K562 (cell line): ENCODE data around the gene MEF2D. TPM values are rescaled to one million over a fixed set of nuclear protein-coding genes. Genes with fewer than 3 reads are reported as not detected.

ENCODE experiments used
- ATAC-seq: fragments of 200-7000 bp; cut with Tn5 transposase; 3 replicates; pipeline ENCODE4 v1.9.1; 2020; ENCODE audit warnings: moderate library complexity
- BruUV-seq: library from RNA; stranded (reverse); fragments of 400-500 nt; replicated peaks from 2 replicates; lab custom pipeline; 2021; lab: Mats Ljungman, UMichigan
- CTCF ChIA-PET: fragments of 300-600 bp; formaldehyde crosslinking; extraction: SDS; loops from one replicate; lab custom pipeline; 2021; ENCODE audit warnings: low intra/inter-chr PET ratio; lab: Yijun Ruan, JAX
- POLR2A ChIA-PET: fragments of 300-600, 350-650 bp; sonication (Branson Sonifier 250); formaldehyde crosslinking; extraction: SDS; loops from one replicate; lab custom pipeline; 2021; ENCODE audit warnings: antibody characterized with exemption, inconsistent platforms; lab: Yijun Ruan, JAX
- DNase-seq, 4 experiments: peaks; one replicate each; pipeline versions ENCODE4 v3.0.0 to v3.0.0-alpha.2; 2011 to 2018; ENCODE audit warnings: low spot score in 3 of 4, mixed read lengths in 3 of 4; ENCODE audit errors: extremely low read depth in 1 of 4
- FAIRE-seq: peaks from 2 replicates; lab custom pipeline; 2011; peaks lifted over from hg19 to GRCh38; lab: Jason Lieb, UNC
- H2AFZ ChIP-seq: 2 replicates; pipeline ENCODE4 v1.6.0; 2011; ENCODE audit warnings: low read depth, low read length, control low read depth, inconsistent platforms
- H3K27ac ChIP-seq: fragments of 200-600 bp; 3 replicates; pipeline ENCODE4 v1.8.0; 2011; ENCODE audit warnings: low read depth, mild to moderate bottlenecking, control low read depth, inconsistent platforms, low read length, moderate library complexity, mixed read lengths; ENCODE audit errors: extremely low read depth
- H3K27me3 ChIP-seq, 2 experiments: fragments of 300-600 bp in 1 of 2; 2 replicates in 1 of 2; 3 replicates in 1 of 2; pipeline versions ENCODE4 v1.6.0 to v1.8.0; 2011; ENCODE audit warnings: inconsistent platforms in 2 of 2, low read length in 2 of 2, mild to moderate bottlenecking in 1 of 2, mixed read lengths in 1 of 2, moderate library complexity in 1 of 2; ENCODE audit not compliant: control insufficient read depth in 2 of 2, insufficient read depth in 2 of 2
- H3K36me3 ChIP-seq: fragments of 300-600 bp; 3 replicates; pipeline ENCODE4 v1.8.0; 2011; ENCODE audit warnings: mild to moderate bottlenecking, low read length, inconsistent platforms; ENCODE audit not compliant: control insufficient read depth, insufficient read depth
- H3K4me1 ChIP-seq, 2 experiments: fragments of 200-600 bp in 1 of 2; replicated peaks in 1 of 2; 2 replicates in 1 of 2; 3 replicates in 1 of 2; pipeline versions ENCODE4 v1.5.1 to v1.8.0; 2011; ENCODE audit warnings: inconsistent platforms in 2 of 2, low read length in 2 of 2, mild to moderate bottlenecking in 1 of 2, mixed read lengths in 1 of 2, moderate library complexity in 1 of 2; ENCODE audit not compliant: control insufficient read depth in 2 of 2, insufficient read depth in 2 of 2
- H3K4me2 ChIP-seq: 2 replicates; pipeline ENCODE4 v1.6.1; 2011; ENCODE audit warnings: low read length, control low read depth, inconsistent platforms, mixed read lengths; ENCODE audit not compliant: insufficient read depth
- H3K4me3 ChIP-seq: fragments of 200-600 bp; sonication (generic), shearing (Covaris generic); 2 replicates; pipeline ENCODE4 v1.5.1; 2016; ENCODE audit warnings: control low read depth, inconsistent platforms
- H3K79me2 ChIP-seq: fragments of 200-600 bp; 3 replicates; pipeline ENCODE4 v1.8.0; 2011; ENCODE audit warnings: low read length, inconsistent platforms; ENCODE audit not compliant: control insufficient read depth, insufficient read depth
- H3K9ac ChIP-seq, 2 experiments: 2 replicates each; pipeline versions ENCODE4 v1.6.0 to v1.6.1; 2011; ENCODE audit warnings: low read depth in 2 of 2, low read length in 2 of 2, control low read depth in 1 of 2, inconsistent platforms in 1 of 2, mild to moderate bottlenecking in 1 of 2, mixed read lengths in 1 of 2; ENCODE audit not compliant: insufficient read depth in 1 of 2
- H3K9me1 ChIP-seq: one replicate; pipeline ENCODE4 v1.6.0; 2011; ENCODE audit warnings: inconsistent platforms, mild to moderate bottlenecking, low read length, moderate library complexity; ENCODE audit not compliant: control insufficient read depth, insufficient read depth
- H3K9me3 ChIP-seq: replicated peaks from 2 replicates; pipeline ENCODE4 v1.5.1; 2011; ENCODE audit warnings: low read depth, low read length, inconsistent platforms; ENCODE audit not compliant: control insufficient read depth, insufficient read depth
- H4K20me1 ChIP-seq: replicated peaks from 2 replicates; pipeline ENCODE4 v1.6.1; 2011; ENCODE audit warnings: low read length, inconsistent platforms, mixed read lengths; ENCODE audit not compliant: control insufficient read depth, insufficient read depth
- CXXC5 ChIP-seq: fragments of 250-450 bp; sonication (Bioruptor Pico); IDR thresholded peaks from 2 replicates; pipeline ENCODE4 v1.8.0; 2022; ENCODE audit warnings: inconsistent platforms, mild to moderate bottlenecking, moderate library complexity
- HNRNPH1 ChIP-seq: fragments of 200-400 bp; formaldehyde crosslinking; optimal IDR thresholded peaks from 2 replicates; pipeline ENCODE3; 2017; ENCODE audit warnings: low read depth, mild to moderate bottlenecking, low read length, moderate library complexity
- KDM4B ChIP-seq, 2 experiments: fragments of 450-650 bp in 1 of 2; sonication (generic) in 1 of 2; IDR thresholded peaks; 2 replicates each; pipeline ENCODE4 v1.6.1; 2016 to 2017; ENCODE audit warnings: borderline replicate concordance in 2 of 2, antibody characterized with exemption in 1 of 2, low read depth in 1 of 2, mild to moderate bottlenecking in 1 of 2
- KHSRP ChIP-seq: fragments of 450-650 bp; IDR thresholded peaks from 2 replicates; pipeline ENCODE4 v1.6.1; 2017
- MAFK ChIP-seq: IDR thresholded peaks from 2 replicates; pipeline ENCODE4 v1.6.1; 2011; ENCODE audit warnings: low read length, improper control_type of control experiment
- PHF20 ChIP-seq: fragments of 450-650 bp; IDR thresholded peaks from 2 replicates; pipeline ENCODE4 v1.6.1; 2018; ENCODE audit not compliant: partially characterized antibody
- RAD21 ChIP-seq, 2 experiments: fragments of 250-450 bp in 1 of 2; fragments of 450-650 bp in 1 of 2; sonication (Bioruptor Pico) in 1 of 2; formaldehyde crosslinking in 1 of 2; IDR thresholded peaks in 1 of 2; conservative IDR thresholded peaks in 1 of 2; 2 replicates each; pipeline versions ENCODE4 v1.4.0 to v1.8.0; 2020 to 2022; ENCODE audit warnings: mild to moderate bottlenecking in 2 of 2, moderate library complexity in 1 of 2
- RNF2 ChIP-seq: sonication (generic); IDR thresholded peaks from 2 replicates; pipeline ENCODE4 v1.6.1; 2016
- ZC3H11A ChIP-seq: IDR thresholded peaks from 2 replicates; pipeline ENCODE4 v1.6.1; 2012; ENCODE audit warnings: low read depth, low read length, improper control_type of control experiment
- ZNF133 ChIP-seq: fragments of 250-450 bp; sonication (Bioruptor Pico); IDR thresholded peaks from 2 replicates; pipeline ENCODE4 v1.4.0; 2020; ENCODE audit warnings: mild to moderate bottlenecking
- WGBS: fragments of 100-300 bp; shearing (Covaris generic); methylation state at CpG from one replicate; pipeline ENCODE4 v1.1.6; 2016; ENCODE audit warnings: low coverage, mixed read lengths; ENCODE audit not compliant: insufficient coverage; ENCODE audit errors: missing lambda C conversion rate; 5-methylcytosine and 5-hydroxymethylcytosine counted together
- in situ Hi-C: fragments of 300-500 bp; cut with MboI; formaldehyde crosslinking; loops from 4 replicates; pipeline ENCODE4 v1.15.0; 2018; ENCODE audit warnings: inconsistent platforms, mixed read lengths
- intact Hi-C: fragments of 100-400 bp; cut with micrococcal nuclease; formaldehyde crosslinking; loops from 2 replicates; pipeline ENCODE4 v1.14.2; 2022
- polyA plus RNA-seq, 8 experiments: library from polyadenylated mRNA; depleted of rRNA in 4 of 8; stranded (reverse) in 5 of 8; unstranded in 3 of 8; fragments of >200 nt; fragmentation: Nextera tagmentation in 2 of 8; fragmentation: Illumina TruSeq in 1 of 8; extraction: Ambion mirVana in 2 of 8; extraction: Trizol in 1 of 8; gene quantifications; 2 replicates each; pipeline versions ENCODE4 v1.2.1 to v1.2.3, GENCODE V29; 2011 to 2014; ENCODE audit warnings: inconsistent platforms in 1 of 8, missing spikeins in 1 of 8
- total RNA-seq, 7 experiments: library from RNA; depleted of rRNA in 6 of 7; stranded (reverse); fragments of >200 nt in 6 of 7; fragmentation: Illumina TruSeq in 2 of 7; extraction: Trizol in 2 of 7; gene quantifications; 2 replicates each; pipeline versions ENCODE4 v1.2.1 to v1.2.3, GENCODE V29; 2011 to 2021; ENCODE audit warnings: low replicate concordance in 1 of 7

MEF2D gene
- total and polyA plus RNA-seq, 9 of the 15 experiments (the other 6 are each of a cell fraction or from before 2014, with no cell fraction given), result 0.10 to 19.5 (median 2.6) TPM

DNA sequence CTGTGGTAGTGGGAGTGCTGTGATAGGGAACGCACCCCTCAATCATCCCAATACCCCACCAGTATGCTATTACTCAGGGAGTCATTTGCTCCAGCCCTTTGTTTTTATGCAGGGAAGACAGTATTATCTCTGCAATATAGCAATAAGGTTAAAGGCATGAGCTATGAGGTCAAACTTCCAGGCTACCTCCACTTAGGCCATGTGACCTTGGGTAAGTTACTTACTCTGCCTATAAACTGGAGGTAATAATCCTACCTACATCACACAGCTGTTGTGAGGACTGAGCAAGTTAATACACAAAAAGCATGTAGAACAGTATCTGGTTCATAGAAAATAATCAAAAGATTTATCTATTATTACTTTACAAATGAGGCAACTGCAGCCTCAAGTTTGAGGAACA lies 30.1 kb downstream of the MEF2D start:
- Histone ChIP-seq H3K36me3 (peaks cover 51% of the 10 kb centered on the region; the same call in 2 of the 3 replicates), H3K9me1 (no peaks in the 10 kb centered on the region), H3K4me2 (no peak overlapping the region), H3K27ac (no peak overlapping the region), H2AFZ (no peak overlapping the region), H3K27me3 (no peaks in the 10 kb centered on the region), H3K9ac (no peak overlapping the region), H3K9me3 (no peaks in the 10 kb centered on the region), H3K4me1 (peaks cover 0 to 10% of the 10 kb centered on the region in 2 experiments; a peak in 1 of 5 replicates), H4K20me1 (peaks cover 5% of the 10 kb centered on the region; the same call in 1 of the 2 replicates), H3K4me3 (no peak overlapping the region), H3K79me2 (no peaks in the 10 kb centered on the region)
- 100% methylated on average over 1 of the region's 1 CpG for WGBS
- intact Hi-C loops (no loop called here), in situ Hi-C loops (no loop called here)
- ATAC-seq (no peak), DNase-seq (no peak), FAIRE-seq (no peak)
- ChIA-PET POLR2A (interaction anchor here (0.9 to 1.1 kb wide), 2 partner anchors 10 to 12 kb away, joined by 3 to 4 read pairs; no protein-coding TSS in a partner anchor), CTCF (no interaction called here)
- no peak for TF ChIP-seq RAD21 (CRISPR knock-in tag; conservative IDR thresholded peaks at IDR 0.05 in 1 of 2, IDR thresholded peaks at IDR 0.05 in 1 of 2)
- no peak for TF ChIP-seq PHF20
- no peak for TF ChIP-seq HNRNPH1
- no peak for TF ChIP-seq MAFK
- no peak for TF ChIP-seq ZC3H11A
- TF ChIP-seq KDM4B (IDR thresholded peaks at IDR 0.05; ENCODE audit: borderline replicate concordance in 2 of 2, low read depth in 1 of 2), result no peak
- TF ChIP-seq RNF2, result no peak
- TF ChIP-seq CXXC5 (CRISPR knock-in tag), result no peak
- no peak for TF ChIP-seq KHSRP
- no peak for TF ChIP-seq ZNF133 (CRISPR knock-in tag)
- BruUV-seq, result no TSS peak
